WI38 (cell line): ENCODE data around the gene PCDHA2.
"Not testable (repeated sequence)": the region's sequence is repeated elsewhere in the genome, so short reads cannot be mapped to it uniquely, and the experiment has no call there.

Source experiments
- H3K4me3 ChIP-seq: 2 replicates; pipeline ENCODE4 v1.5.1; 2011; ENCODE audit warnings: low read depth, mild to moderate bottlenecking, control low read depth, low read length
- CTCF ChIP-seq: IDR thresholded peaks from 2 replicates; pipeline ENCODE4 v1.5.1; 2012; ENCODE audit warnings: low read depth, mild to moderate bottlenecking, control low read depth, low read length

The PCDHA2 gene

GRCh38 chr5:140794595-140795258 lies at the start of gene PCDHA2:
Gene PCDHA2, plus strand, starts transcription at chr5:140794852.
- peak within 1 kb of the TSS; percentile 32 for H3K4me3 ChIP-seq

GRCh38 chr5:140753561-140753960 lies 41.1 kb upstream of the PCDHA2 start:
- no peak overlapping the region for H3K4me3 ChIP-seq
- no peak for TF ChIP-seq CTCF

More at GRCh38 chr5:140794595-140795258, at the start of gene PCDHA2:
- TF ChIP-seq CTCF, result no peak

- no peak overlapping the region for H3K4me3 ChIP-seq
- no peak for TF ChIP-seq CTCF
Measured at GRCh38 chr5:140764177-140764973, 30.3 kb upstream of the PCDHA2 start.

GRCh38 chr5:140767444-140767843 lies 27.2 kb upstream of the PCDHA2 start:
- no peak overlapping the region for H3K4me3 ChIP-seq
- TF ChIP-seq CTCF, result no peak

DNA sequence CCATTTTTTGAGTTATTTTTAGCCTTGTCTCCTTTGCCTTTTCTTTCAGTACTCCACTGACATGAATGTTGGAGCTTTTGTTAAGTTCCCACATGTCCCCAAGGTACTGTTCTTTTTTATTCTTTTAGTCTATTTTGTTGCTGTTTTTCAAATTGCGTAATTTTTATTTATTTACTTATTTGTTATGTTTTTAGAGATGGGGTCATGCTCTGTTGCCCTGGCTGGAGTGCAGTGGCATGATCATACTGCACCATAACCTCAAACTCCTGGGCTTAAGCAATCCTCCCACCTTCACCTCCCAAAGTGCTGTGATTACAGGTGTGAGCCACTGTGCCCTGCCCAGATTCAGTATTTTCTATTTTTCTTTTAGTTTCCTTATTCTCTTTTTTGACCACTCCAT lies 14.1 kb upstream of the PCDHA2 start:
- TF ChIP-seq CTCF, result no peak
- no peak overlapping the region for H3K4me3 ChIP-seq

DNA sequence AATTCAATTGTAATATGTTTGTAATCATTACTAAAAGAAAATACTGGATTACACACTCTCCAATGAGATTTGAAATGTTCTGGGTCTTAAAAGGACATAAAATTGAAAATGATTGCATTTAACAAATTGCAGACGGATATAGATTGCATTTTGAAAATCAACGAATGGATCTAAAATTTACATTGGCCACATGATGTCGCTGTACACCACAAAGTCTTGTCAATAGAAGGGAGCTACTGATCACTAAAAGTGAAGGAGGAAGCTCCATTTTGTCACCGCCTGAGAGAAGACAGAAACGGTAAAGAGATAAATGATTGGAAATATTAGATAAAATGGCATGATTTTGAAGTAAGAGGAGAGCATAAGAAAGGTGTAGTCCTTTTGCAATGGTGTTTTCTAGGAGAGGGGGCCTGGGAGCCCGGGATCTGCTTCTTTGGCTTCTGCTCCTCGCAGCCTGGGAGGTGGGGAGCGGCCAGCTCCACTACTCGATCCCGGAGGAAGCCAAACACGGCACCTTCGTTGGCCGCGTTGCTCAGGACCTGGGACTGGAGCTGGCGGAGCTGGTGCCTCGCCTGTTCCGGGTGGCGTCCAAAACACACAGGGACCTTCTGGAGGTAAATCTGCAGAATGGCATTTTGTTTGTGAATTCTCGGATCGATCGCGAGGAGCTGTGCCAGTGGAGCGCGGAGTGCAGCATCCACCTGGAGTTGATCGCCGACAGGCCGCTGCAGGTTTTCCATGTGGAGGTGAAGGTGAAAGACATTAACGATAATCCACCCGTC lies 8.6 kb upstream of the PCDHA2 start, which contains the start of gene PCDHA1:
Gene PCDHA1, plus strand, starts transcription at position 236 of the 782 bp plus-strand sequence.
- H3K4me3 ChIP-seq, result no peak within 1 kb of the TSS
- no peak for TF ChIP-seq CTCF

GRCh38 chr5:140787422-140787821 lies 7.2 kb upstream of the PCDHA2 start:
- not testable (repeated sequence) for H3K4me3 ChIP-seq

DNA sequence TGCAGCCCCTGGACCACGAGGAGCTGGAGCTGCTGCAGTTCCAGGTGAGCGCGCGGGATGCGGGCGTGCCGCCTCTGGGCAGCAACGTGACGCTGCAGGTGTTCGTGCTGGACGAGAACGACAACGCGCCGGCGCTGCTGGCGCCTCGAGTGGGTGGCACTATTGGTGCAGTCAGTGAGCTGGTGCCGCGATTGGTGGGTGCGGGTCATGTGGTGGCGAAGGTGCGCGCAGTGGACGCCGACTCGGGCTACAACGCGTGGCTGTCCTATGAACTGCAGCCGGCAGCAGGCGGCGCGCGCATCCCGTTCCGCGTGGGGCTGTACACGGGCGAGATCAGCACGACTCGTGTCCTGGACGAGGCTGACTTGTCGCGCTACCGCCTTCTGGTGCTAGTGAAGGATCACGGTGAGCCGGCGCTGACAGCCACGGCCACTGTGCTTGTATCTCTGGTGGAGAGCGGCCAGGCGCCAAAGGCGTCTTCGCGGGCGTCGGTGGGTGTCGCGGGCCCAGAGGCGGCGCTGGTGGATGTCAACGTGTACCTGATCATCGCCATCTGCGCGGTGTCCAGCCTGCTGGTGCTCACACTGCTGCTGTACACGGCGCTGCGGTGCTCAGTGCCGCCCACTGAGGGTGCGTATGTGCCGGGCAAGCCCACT lies 6.7 kb upstream of the PCDHA2 start:
- H3K4me3 ChIP-seq, result not testable (repeated sequence)
